ENCODE measurements around the gene SMS. TPM values are rescaled to one million over a fixed set of nuclear protein-coding genes. Genes with fewer than 3 reads are reported as not detected.
A peak's percentile ranks its signal among the peaks of the same experiment; 100 is the strongest.
"Not testable (repeated sequence)": the region's sequence is repeated elsewhere in the genome, so short reads cannot be mapped to it uniquely, and the experiment has no call there.

SMS gene
- total RNA-seq, 1 donor from 2014 or later, result 40.0 TPM

DNA sequence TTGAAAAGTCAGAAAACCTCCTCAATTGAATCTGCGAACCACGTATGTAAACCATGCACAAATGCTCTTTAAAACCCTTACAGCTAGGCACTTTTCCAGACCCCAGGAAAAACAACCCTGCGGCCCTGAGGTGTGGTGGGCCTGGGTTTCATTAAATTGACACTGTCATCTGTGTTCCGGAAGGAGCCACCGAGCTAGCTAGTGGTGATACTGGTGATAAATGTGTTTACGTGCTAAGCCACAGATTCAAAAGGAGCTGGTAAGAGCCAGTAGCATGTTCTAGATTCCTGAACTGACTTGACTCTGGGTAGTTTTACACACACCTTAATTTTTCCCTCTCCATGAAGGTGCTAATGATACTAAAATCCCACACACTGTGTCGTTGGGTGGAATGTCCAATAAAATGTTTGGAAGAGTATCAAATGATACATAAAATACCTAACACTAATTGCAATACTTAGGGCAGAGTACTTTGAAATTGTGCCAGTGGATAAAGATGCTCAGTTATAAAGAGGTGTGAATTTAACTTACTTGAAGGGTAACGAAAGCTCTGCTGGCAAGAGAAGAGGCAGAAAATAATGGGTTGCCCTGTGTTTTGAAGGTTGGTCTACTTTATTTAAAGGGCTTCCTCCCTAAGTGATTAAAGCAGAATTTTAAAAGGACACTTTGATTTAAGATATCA lies 8.5 kb downstream of the SMS start:
- no peak for DNase-seq (ENCODE audit: low spot score)
- ATAC-seq, result no peak
- intact Hi-C loops (cut with DNase I), result no loop called here

DNA sequence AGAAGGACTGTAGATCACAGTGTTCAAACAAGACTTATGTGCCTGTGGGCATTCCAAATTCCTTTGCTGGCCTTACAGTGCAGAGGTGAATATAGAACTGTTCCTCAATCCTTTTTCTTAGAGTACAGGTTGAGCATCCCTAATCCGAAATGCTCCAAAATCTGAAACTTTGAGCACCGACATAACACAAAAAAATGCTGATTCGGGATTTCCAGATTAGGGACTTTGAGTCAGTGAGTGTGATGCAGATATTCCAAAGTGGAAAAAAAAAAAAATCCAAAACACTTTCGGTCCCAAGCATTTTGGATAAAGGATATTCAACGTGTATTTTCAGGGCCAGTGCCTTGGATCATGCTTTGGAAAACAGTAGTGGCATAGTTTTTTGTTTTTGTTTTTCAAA lies 9.2 kb downstream of the SMS start:
- DNase-seq (ENCODE audit: low spot score), result no peak
- no peak for ATAC-seq
- intact Hi-C loops (cut with DNase I), result no loop called here

GRCh38 chrX:21950557-21950956 lies 10.0 kb downstream of the SMS start:
- ATAC-seq; DNase-seq (ENCODE audit: low spot score); intact Hi-C loops (cut with DNase I): not testable (repeated sequence)

DNA sequence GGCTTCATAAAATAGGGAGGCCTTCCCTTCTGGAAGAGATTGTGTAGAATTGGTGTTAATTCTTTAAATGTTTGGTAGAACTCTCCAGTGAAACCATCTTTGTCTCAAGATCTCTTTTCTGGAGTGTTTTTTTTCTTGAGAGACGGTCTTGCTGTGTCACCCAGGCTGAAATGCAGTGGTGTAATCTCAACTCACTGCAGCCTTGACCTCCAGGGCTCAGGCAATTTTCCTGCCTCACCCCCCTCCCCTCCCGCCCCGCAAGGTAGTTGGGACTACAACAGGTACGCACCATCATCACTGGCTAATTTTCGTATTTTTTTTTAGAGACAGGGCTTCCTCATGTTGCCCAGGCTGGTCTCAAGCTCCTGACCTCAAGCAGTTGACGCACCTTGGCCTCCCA lies 12.1 kb downstream of the SMS start:
- ATAC-seq (no peak), DNase-seq (ENCODE audit: low spot score) (no peak)
- intact Hi-C loops (cut with DNase I), result no loop called here

- intact Hi-C loops (cut with DNase I); ATAC-seq; DNase-seq (ENCODE audit: low spot score): not testable (repeated sequence)
These were observed 12.8 kb downstream of the SMS start for GRCh38 chrX:21953195-21953830.

- DNase-seq (ENCODE audit: low spot score) (no peak), ATAC-seq (no peak)
- intact Hi-C loops (cut with DNase I), result no loop called here
These were observed 15.1 kb downstream of the SMS start for GRCh38 chrX:21955403-21956189.

- DNase-seq (ENCODE audit: low spot score) (no peak), ATAC-seq (no peak)
- intact Hi-C loops (cut with DNase I), result no loop called here
These were observed 16.3 kb downstream of the SMS start for GRCh38 chrX:21956783-21957182.

- DNase-seq (ENCODE audit: low spot score), result no peak
- no peak for ATAC-seq
- intact Hi-C loops (cut with DNase I), result no loop called here
These were observed 17.7 kb downstream of the SMS start for GRCh38 chrX:21958187-21958586.

DNA sequence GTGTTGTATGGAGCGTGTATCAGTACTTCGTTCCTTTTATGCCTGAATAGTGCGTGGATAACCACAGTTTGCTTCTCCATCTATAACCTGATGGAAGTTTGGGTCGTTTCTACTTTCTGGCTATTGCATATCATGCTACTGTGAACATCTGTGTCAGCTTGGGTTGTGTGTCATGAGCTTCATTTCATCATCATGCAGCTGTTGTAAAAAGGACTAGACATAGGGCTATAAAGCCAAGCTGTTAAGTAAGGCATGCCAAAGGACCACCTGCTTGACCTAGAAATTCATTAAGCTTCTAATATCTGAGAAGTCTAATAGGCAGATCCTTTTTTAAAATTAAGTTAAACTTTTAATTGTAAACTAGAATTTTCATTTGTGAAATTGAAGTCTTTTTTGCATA lies 18.4 kb downstream of the SMS start:
- intact Hi-C loops (cut with DNase I), result no loop called here
- ATAC-seq, result no peak

DNA sequence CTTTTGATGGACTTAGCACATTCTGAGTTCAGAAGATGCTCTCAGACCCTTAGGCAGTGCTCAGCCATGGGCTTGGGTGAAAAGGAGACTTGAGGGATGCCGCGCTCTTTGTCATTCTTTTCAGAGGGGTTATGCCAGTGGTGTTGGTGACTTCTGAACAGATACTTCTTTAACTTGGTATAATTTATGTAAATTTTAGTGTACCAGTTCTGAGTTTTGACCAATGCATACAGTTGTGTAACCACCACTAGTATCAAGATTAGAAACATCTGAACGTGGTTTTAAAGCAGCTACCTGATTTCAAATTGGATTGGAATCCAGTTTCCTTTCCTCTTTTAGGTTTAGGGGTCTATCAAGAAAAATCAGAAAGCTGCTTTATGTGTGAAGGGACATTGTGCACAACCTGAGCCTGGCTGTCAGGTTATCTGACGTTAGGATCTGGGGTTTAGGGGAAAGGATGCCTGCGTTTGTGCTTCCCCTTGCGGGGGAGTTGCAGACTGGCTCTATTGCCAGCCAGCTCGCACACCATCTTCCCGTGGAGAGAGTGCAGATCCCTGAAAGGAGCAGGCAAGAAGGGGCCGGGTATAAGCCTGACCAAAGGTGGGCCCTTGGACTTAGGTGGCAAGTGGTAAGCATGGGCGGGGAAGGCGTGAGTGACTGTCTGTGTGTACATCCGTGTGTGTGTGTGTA lies 19.0 kb downstream of the SMS start:
- ATAC-seq (no peak), DNase-seq (ENCODE audit: low spot score) (no peak)
- intact Hi-C loops (cut with DNase I), result no loop called here

More for the DNA sequence above, 18.4 kb downstream of the SMS start:
- no peak for DNase-seq (ENCODE audit: low spot score)

DNA sequence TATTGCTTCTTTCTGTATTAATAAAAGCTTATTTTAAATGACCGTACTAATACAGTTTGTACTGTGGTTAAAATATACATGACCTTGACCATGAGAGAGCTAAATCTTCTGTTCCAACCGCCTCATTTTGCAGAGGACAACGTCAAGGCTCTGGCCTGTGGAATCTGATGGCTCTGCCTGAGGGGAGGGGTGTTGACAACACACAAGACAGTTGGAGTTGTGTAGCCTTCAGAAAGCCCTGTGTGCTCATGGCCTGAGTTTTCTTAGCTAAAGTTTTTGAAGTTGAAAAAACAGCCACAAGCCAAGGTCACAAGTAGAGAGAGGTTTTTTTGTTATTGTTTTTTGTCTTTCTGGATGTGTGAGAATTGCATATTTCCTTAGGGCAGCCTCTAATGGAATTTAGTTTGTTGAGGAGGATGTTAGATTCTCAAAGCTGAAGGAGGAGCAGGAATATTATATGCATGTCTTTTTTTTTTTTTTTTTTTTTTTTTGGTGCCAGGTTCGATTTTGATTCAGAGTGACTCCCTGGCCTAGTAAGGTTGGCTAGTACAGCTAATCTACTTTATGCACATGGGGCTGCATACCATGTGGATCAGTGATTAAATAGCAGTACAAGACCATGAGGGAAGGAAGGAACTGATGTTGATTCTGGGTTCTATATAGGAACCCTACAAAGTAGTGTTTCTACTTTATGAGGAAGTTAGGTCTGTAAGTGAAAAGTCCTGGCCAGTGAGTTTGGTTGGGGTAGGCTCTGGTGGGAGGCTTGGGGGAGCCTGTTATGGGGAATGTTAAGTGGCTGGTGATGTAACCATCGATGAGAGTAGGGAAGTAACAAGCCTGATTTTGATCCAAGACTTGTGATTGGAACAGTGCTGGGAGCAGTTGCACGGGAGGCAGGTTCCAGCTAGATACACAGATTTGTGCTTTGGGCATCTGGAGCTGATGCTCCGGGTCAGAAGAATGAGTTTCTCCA lies 20.3 kb downstream of the SMS start:
- intact Hi-C loops (cut with DNase I), result no loop called here
- ATAC-seq (no peak), DNase-seq (ENCODE audit: low spot score) (no peak)

- no peak for ATAC-seq
- intact Hi-C loops (cut with DNase I), result no loop called here
- no peak for DNase-seq (ENCODE audit: low spot score)
These were observed 21.9 kb downstream of the SMS start for GRCh38 chrX:21962361-21962760.

DNA sequence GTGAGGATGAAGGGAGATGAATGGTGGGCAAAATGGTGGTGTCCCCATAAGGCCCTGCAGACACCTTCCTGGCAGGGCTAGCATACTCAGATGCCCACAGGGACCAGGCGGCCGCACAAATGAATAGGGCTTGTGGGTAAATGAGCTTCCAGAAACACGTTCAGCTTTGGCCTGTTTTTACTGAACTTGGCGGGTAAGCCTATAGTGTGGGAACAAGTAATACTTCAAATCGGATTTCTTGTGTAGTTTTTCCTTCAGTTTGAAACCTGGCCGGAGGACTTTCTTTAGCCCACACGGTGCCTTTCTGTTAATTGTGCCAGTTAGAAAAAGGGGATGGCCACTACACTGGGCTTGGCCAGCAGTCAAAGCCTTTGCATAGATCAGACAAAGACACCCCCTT lies 22.8 kb downstream of the SMS start:
- intact Hi-C loops (cut with DNase I), result no loop called here
- DNase-seq (ENCODE audit: low spot score) (no peak), ATAC-seq (peak; percentile 66)

- intact Hi-C loops (cut with DNase I), result no loop called here
- DNase-seq (ENCODE audit: low spot score) (no peak), ATAC-seq (peak; percentile 86)
These were observed 23.4 kb downstream of the SMS start for GRCh38 chrX:21963731-21964405.

DNA sequence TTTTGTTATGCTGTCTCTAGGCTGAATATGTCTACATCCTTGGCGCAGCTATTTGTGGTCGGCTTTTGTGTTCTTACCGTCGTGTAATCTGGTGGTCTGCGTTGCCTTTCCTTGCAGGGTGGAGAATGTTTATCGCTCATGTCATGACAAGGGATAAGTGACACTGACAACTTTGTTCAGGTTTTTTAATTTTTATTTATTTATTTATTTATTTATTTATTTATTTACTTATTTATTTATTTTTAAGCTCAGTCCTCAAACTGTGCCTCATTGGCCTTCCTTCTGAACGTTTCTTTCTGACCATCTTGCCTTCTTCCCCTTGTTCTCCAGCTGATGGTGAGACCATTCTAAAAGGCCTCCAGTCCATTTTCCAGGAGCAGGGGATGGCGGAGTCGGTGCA lies 26.4 kb downstream of the SMS start:
- no peak for DNase-seq (ENCODE audit: low spot score)
- ATAC-seq, result no peak
- intact Hi-C loops (cut with DNase I), result no loop called here

DNA sequence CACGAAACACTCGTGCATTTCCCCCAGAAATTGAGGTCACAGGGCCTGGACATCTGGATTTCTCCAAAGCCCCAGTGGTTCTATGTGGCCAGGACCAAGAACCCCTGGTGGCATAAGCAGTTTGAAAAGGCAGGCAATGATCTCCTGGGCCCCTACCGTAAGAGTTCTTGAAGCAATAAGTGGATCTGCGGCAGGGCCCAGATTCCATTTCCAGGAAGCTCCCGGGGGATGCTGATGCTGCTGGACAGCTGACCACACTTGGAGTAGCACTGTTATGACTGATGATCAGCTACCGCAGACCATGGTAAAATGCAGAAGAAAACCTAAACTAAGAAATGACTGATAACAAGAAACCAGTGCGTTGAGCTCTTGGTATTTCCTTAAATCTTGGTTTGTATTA lies 27.8 kb downstream of the SMS start:
- ATAC-seq, result no peak
- intact Hi-C loops (cut with DNase I), result no loop called here
- no peak for DNase-seq (ENCODE audit: low spot score)

DNA sequence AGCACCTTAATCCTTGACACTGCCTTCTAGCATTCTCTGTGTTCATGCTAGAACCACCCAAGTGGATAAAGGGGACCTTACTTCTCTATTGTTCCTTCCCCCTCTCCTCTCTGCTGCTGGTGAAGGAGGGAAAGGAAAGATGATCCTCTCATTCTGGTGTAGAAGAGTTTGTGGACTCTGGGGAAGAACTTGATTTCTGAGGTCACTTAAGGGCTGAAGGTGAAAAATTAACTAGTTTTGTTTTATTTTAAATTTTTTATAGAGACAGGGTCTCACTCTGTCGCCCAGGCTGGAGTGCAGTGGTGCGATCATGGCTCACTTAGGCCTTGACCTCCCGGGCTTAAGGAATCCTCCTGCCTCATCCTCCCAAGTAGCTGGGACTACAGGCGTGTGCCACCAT lies 29.8 kb downstream of the SMS start:
- ATAC-seq (no peak), DNase-seq (ENCODE audit: low spot score) (no peak)
- intact Hi-C loops (cut with DNase I), result no loop called here

DNA sequence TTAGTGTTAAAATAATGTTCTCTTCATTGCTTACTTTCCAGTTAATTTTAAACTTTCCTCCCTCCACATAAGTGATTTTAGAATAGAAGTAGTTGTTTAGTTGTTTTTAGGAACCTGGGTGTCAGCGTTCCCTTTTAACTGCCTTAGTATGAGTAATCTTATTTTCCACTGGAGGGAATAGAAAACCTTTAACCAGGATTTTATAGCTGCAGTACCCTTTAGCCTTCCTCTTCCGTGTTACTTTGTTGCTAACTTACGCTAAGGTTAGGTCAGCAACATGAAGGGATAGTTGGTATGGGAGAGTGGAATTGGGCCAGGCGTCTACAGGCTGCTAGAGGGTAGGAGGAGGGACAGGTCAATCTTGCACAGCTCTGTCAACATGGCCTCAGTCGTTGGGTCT lies 31.5 kb downstream of the SMS start:
- no peak for DNase-seq (ENCODE audit: low spot score)
- ATAC-seq, result no peak
- intact Hi-C loops (cut with DNase I), result no loop called here
